HFF-Myc (cell line): ENCODE data around the gene DAPK2.

ENCODE experiments used
- DNase-seq: peaks from one replicate; pipeline ENCODE4 v3.0.0-alpha.2; 2011; ENCODE audit warnings: low read depth; ENCODE audit errors: extremely low read depth
- H3K4me3 ChIP-seq: replicated peaks from 2 replicates; pipeline ENCODE4 v1.5.1; 2011; ENCODE audit warnings: low read depth, mild to moderate bottlenecking, control low read depth, low read length
- TF ChIP-seq, protein P1 (sequence below): IDR thresholded peaks from 2 replicates; pipeline ENCODE4 v1.5.1; 2012; ENCODE audit warnings: mild to moderate bottlenecking, low read depth, low read length, control low read depth; ENCODE audit errors: missing control alignments

Gene DAPK2

GRCh38 chr15:63938486-63939061, 107.7 kb downstream of the DAPK2 start:
- TF ChIP-seq, protein P1, sequence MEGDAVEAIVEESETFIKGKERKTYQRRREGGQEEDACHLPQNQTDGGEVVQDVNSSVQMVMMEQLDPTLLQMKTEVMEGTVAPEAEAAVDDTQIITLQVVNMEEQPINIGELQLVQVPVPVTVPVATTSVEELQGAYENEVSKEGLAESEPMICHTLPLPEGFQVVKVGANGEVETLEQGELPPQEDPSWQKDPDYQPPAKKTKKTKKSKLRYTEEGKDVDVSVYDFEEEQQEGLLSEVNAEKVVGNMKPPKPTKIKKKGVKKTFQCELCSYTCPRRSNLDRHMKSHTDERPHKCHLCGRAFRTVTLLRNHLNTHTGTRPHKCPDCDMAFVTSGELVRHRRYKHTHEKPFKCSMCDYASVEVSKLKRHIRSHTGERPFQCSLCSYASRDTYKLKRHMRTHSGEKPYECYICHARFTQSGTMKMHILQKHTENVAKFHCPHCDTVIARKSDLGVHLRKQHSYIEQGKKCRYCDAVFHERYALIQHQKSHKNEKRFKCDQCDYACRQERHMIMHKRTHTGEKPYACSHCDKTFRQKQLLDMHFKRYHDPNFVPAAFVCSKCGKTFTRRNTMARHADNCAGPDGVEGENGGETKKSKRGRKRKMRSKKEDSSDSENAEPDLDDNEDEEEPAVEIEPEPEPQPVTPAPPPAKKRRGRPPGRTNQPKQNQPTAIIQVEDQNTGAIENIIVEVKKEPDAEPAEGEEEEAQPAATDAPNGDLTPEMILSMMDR, result no peak
- DNase-seq, result no peak

GRCh38 chr15:63933522-63933921, 112.8 kb downstream of the DAPK2 start:
- DNase-seq, result no peak
- TF ChIP-seq, protein P1, result no peak
- no peak overlapping the region for H3K4me3 ChIP-seq

More at GRCh38 chr15:63938486-63939061, 107.7 kb downstream of the DAPK2 start:
- no peak overlapping the region for H3K4me3 ChIP-seq

GRCh38 chr15:63931556-63931955, 114.7 kb downstream of the DAPK2 start:
- no peak for DNase-seq
- no peak overlapping the region for H3K4me3 ChIP-seq
- TF ChIP-seq, protein P1, result no peak

DNA sequence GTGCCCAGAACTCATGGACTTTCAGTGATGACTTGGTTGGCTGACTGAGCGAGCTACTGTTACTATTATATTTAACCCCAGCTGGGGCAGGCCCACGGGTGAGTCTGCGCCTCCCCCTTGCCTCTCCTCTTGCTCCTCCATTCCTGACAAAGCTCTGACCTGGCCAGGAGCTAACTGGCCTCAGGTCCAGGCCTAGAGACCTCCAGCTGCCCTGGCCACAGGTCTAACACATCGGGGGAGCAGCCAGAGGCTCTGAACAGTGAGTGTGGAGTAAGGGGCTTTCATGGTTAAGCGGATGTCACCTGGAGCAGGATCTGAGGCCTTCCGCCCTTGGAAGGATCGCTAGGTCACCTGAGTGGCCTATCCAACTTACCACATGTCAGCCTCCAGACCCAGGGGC, 116.3 kb downstream of the DAPK2 start:
- no peak for DNase-seq
- TF ChIP-seq, protein P1, result no peak
- no peak overlapping the region for H3K4me3 ChIP-seq

- DNase-seq, result no peak
- TF ChIP-seq, protein P1, result no peak
- H3K4me3 ChIP-seq, result no peak overlapping the region
Observed at GRCh38 chr15:63928185-63928842, 118.0 kb downstream of the DAPK2 start.

DNA sequence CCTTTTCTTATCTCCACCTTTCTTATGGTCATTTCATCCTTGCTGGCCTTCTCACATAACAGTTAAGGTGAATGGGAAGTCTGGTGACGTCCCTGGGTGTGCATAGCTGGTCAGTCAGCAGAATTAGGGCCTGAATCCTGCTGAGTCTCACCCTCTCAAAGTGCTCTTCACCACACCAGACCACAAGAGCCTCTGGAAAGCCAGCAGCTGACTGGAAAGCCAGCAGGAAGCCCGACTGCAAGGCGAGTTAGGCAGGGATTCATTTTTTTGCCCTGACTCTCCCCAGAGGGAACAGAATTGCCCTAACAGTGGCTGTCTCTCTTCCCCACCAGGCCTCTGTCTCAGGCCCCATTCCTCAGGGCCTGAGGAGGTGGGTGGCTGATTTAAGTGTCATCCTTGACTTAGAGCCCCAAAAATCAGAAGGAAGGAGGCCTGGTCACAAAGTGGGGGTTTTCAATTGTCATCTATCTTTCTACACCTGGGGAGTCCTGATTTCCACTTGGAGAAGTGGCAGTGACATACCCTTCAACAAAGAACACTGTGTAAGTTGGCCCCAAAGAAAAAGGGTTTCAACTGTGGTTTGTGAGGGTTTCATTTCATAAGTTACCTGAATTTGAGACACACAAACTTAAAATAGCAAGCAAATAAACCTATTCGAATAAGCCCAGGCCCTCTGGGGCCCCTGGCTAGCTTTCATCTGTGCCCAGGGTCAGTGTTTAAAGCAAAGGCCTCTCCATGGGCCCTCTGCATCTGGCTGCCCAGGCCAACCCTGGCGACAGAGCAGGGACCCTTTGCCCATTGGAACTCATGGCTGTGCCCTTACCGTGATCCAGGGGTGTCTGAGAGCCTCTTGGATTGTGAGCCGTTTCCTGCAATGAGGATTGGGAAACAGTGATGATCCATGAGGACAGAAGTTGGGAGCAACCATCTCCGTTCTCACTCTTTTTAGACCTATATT, 122.0 kb downstream of the DAPK2 start:
- no peak for DNase-seq
- H3K4me3 ChIP-seq, result no peak overlapping the region
- TF ChIP-seq, protein P1, result no peak
